H1 (cell line): Measurements from ENCODE around the gene EPN2. TPM values are rescaled to one million over a fixed set of nuclear protein-coding genes. Genes with fewer than 3 reads are reported as not detected.

Experiments used
- CBX5 ChIP-seq: fragments of 300-800, 300-1000 bp; sonication (generic); IDR thresholded peaks from 2 replicates; pipeline ENCODE4 v1.7.1; 2016; ENCODE audit warnings: antibody characterized with exemption, low read length, low read depth
- TAF1 ChIP-seq: IDR thresholded peaks from 2 replicates; pipeline ENCODE4 v1.6.1; 2011; ENCODE audit warnings: mild to moderate bottlenecking, low read depth, low read length
- polyA plus RNA-seq, 7 experiments: library from polyadenylated mRNA; depleted of rRNA in 3 of 7; stranded (reverse) in 5 of 7; unstranded in 2 of 7; fragments of >200 nt in 5 of 7; fragments of 200-250 nt in 2 of 7; gene quantifications; 1 replicate in 5 of 7; 2 replicates in 1 of 7; 4 replicates in 1 of 7; pipeline versions ENCODE4 v1.2.1 to v1.2.3, GENCODE V29; 2011 to 2013; ENCODE audit warnings: missing spikeins in 2 of 7, mixed read lengths in 2 of 7
- total RNA-seq: library from RNA; stranded (reverse); fragmentation: NEBNext Ultra II Directional; extraction: Animal tissue kit (Norgen Biotek cat#: 25700); gene quantifications from 2 replicates; pipeline ENCODE4 v1.2.1, GENCODE V29; 2021
- TF ChIP-seq, protein P1 (sequence below), 3 experiments: IDR thresholded peaks; 1 replicate in 2 of 3; 2 replicates in 1 of 3; pipeline versions ENCODE4 v1.5.1 to v1.6.1; 2011; ENCODE audit warnings: low read length in 3 of 3, mild to moderate bottlenecking in 3 of 3, inconsistent platforms in 2 of 3, low read depth in 1 of 3, moderate library complexity in 1 of 3; ENCODE audit not compliant: insufficient read depth in 1 of 3; ENCODE audit errors: control extremely low read depth in 1 of 3

The EPN2 gene
- total and polyA plus RNA-seq, 2 of the 8 experiments (the other 6 are each of a cell fraction or from before 2014, with no cell fraction given), result 28.7 to 55.8 TPM

DNA sequence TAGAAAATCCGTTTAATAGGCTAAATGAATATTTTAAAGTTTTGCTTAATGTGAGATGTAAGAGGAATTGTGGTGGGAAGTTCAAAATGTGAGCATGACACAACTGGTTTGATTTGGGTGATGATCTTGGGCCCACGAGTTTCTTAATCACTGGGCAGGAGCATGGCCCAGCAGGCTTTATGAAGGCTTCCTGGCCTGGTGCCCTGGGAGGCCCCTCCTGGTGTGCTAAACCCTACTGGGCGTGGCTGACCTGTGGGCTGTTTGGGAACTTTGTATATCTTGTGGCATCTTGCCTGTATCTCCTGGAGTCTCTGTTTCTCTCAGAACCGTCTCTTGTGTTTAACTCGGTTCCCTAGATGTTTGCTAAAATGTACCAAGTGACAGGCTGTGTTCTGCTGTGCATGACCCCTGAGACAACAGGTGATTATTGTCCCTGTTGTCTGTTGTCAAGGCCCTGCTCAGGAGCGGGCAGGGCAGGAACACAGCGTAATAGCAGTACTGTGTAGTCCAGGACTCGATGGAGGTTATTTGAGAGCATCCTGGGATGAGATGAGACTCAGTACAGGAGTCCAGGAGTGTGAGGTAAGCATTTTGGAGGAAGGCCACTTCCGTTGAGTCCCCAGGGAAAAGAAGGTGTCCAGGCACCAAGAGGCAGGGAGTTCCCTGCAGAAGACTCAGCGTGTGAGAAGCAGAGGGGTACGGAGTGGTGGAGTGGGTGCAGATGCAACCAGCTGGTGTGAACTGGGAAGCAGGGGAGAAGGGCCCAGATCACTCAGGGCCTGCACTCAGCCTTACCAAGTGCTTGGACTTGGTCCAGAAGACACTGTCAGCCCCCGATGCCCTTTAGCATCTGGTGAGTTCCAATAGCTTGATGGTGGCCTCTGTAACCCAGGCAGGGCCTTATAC lies 76.8 kb downstream of the EPN2 start (continued):
- TF ChIP-seq, protein P1, sequence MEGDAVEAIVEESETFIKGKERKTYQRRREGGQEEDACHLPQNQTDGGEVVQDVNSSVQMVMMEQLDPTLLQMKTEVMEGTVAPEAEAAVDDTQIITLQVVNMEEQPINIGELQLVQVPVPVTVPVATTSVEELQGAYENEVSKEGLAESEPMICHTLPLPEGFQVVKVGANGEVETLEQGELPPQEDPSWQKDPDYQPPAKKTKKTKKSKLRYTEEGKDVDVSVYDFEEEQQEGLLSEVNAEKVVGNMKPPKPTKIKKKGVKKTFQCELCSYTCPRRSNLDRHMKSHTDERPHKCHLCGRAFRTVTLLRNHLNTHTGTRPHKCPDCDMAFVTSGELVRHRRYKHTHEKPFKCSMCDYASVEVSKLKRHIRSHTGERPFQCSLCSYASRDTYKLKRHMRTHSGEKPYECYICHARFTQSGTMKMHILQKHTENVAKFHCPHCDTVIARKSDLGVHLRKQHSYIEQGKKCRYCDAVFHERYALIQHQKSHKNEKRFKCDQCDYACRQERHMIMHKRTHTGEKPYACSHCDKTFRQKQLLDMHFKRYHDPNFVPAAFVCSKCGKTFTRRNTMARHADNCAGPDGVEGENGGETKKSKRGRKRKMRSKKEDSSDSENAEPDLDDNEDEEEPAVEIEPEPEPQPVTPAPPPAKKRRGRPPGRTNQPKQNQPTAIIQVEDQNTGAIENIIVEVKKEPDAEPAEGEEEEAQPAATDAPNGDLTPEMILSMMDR (IDR thresholded peaks at IDR 0.05; ENCODE audit: control extremely low read depth in 1 of 3, insufficient read depth in 1 of 3, low read depth in 1 of 3, low read length in 3 of 3), result no peak
- TF ChIP-seq TAF1, result no peak
- TF ChIP-seq CBX5, result no peak
